Sigmoid colon (tissue), 7 donors: ENCODE results near the gene ZNF611. TPM values are rescaled to one million over a fixed set of nuclear protein-coding genes. Genes with fewer than 3 reads are reported as not detected.

Experiments used
- DNase-seq: peaks from one replicate; pipeline ENCODE4 v3.0.0-alpha.2; 2019
- H3K27ac ChIP-seq, 4 donors: fragments of 200-600 bp; sonication (generic); one replicate each; pipeline ENCODE4 v1.5.1; 2016 to 2019; ENCODE audit warnings: mild to moderate bottlenecking in 1 of 4
- H3K27me3 ChIP-seq, 3 donors: fragments of 200-600 bp; sonication (generic); one replicate each; pipeline ENCODE4 v1.5.1; 2019; ENCODE audit warnings: mild to moderate bottlenecking in 1 of 3
- H3K36me3 ChIP-seq, 4 donors: fragments of 200-600 bp; sonication (generic); one replicate each; pipeline ENCODE4 v1.5.1; 2016 to 2019
- H3K4me1 ChIP-seq, 4 donors: fragments of 200-600 bp; sonication (generic); one replicate each; pipeline ENCODE4 v1.5.1; 2017 to 2019
- H3K4me3 ChIP-seq, 4 donors: fragments of 200-600 bp; sonication (generic); one replicate each; pipeline ENCODE4 v1.5.1; 2017 to 2019; ENCODE audit warnings: mild to moderate bottlenecking in 2 of 4, moderate library complexity in 1 of 4
- H3K9me3 ChIP-seq, 4 donors: fragments of 200-600 bp in 3 of 4; sonication (generic) in 3 of 4; one replicate each; pipeline versions ENCODE4 v1.5.1 to v1.6.1; 2013 to 2019
- EP300 ChIP-seq, 4 donors: sonication (generic); formaldehyde crosslinking; IDR thresholded peaks; one replicate each; pipeline ENCODE4 v1.6.1; 2017; ENCODE audit warnings: antibody characterized with exemption in 4 of 4
- POLR2A ChIP-seq, 2 donors: fragments of 450-650 bp; IDR thresholded peaks; one replicate each; pipeline ENCODE4 v1.6.1; 2016; ENCODE audit warnings: antibody characterized with exemption in 2 of 2, mild to moderate bottlenecking in 2 of 2, moderate library complexity in 2 of 2
- POLR2AphosphoS5 ChIP-seq, 4 donors: sonication (generic); formaldehyde crosslinking; IDR thresholded peaks; one replicate each; pipeline ENCODE4 v1.6.1; 2017; ENCODE audit warnings: antibody characterized with exemption in 4 of 4
- WGBS, 2 donors: extraction: QIAGEN DNeasy Blood & Tissue Kit; methylation state at CpG; one replicate each; pipeline ENCODE4 v1.1.7; 2013; 5-methylcytosine and 5-hydroxymethylcytosine counted together
- intact Hi-C: fragments of 100-400 bp; cut with DNase I; formaldehyde crosslinking; loops from one replicate; pipeline ENCODE4 v1.15.1; 2023
- polyA plus RNA-seq, 3 donors: library from polyadenylated mRNA; stranded (reverse); fragments of 200-250 nt; gene quantifications; one replicate each; pipeline ENCODE4 v1.2.3, GENCODE V29; 2013
- total RNA-seq, 4 donors: library from RNA; depleted of rRNA; stranded (reverse); fragments of >200 nt; gene quantifications; one replicate each; pipeline ENCODE4 v1.1.0, GENCODE V29; 2016
- TF ChIP-seq, protein P1 (sequence below), 4 experiments: fragments of 450-650 bp in 3 of 4; fragments of 200-600 bp in 1 of 4; IDR thresholded peaks; one replicate each; pipeline ENCODE4 v1.5.1; 2016 to 2019; ENCODE audit warnings: antibody characterized with exemption in 4 of 4, mild to moderate bottlenecking in 3 of 4, moderate library complexity in 2 of 4
- donor health status: healthy with polysubstance abuse.
- donor health status: Bipolar disorder and iron deficiency.
- donor health status: healthy.

The ZNF611 gene
- total and polyA plus RNA-seq, 7 donors, result 2.3 to 10.8 (median 7.0) TPM

DNA sequence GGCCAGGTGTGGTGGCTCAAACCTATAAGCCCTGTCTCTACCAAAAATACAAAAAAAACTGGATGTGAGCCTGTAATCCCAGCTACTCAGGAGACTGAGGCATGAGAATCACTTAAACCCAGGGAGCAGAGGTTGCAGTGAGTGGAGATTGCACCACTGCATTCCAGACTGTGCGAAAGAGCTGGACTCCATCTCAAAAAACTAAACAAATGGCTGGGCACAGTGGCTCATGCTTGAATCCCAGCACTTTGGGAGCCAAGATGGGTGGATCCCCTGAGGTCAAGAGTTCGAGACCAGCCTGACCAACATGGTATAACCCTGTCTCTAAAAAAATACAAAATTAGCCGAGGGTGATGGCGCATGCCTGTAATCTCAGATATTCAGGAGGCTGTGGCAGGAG lies 61.8 kb downstream of the ZNF611 start:
- H3K27me3 ChIP-seq, result no peaks in the 10 kb centered on the region
- peaks cover 0 to 4% (median 0%) of the 10 kb centered on the region in 4 donors for H3K4me1 ChIP-seq
- H3K36me3 ChIP-seq, result no peaks in the 10 kb centered on the region
- no peaks in the 10 kb centered on the region for H3K9me3 ChIP-seq
- DNase-seq, result no peak
- no peak overlapping the region for H3K4me3 ChIP-seq
- 93 to 94% methylated on average over 4 of the region's 4 CpGs for WGBS, 2 donors
- no peak overlapping the region for H3K27ac ChIP-seq
- TF ChIP-seq, protein P1, sequence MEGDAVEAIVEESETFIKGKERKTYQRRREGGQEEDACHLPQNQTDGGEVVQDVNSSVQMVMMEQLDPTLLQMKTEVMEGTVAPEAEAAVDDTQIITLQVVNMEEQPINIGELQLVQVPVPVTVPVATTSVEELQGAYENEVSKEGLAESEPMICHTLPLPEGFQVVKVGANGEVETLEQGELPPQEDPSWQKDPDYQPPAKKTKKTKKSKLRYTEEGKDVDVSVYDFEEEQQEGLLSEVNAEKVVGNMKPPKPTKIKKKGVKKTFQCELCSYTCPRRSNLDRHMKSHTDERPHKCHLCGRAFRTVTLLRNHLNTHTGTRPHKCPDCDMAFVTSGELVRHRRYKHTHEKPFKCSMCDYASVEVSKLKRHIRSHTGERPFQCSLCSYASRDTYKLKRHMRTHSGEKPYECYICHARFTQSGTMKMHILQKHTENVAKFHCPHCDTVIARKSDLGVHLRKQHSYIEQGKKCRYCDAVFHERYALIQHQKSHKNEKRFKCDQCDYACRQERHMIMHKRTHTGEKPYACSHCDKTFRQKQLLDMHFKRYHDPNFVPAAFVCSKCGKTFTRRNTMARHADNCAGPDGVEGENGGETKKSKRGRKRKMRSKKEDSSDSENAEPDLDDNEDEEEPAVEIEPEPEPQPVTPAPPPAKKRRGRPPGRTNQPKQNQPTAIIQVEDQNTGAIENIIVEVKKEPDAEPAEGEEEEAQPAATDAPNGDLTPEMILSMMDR (IDR thresholded peaks at IDR 0.05), result no peak
- TF ChIP-seq POLR2AphosphoS5 (IDR thresholded peaks at IDR 0.05) (no peak), EP300 (IDR thresholded peaks at IDR 0.05) (no peak), POLR2A (IDR thresholded peaks at IDR 0.05) (no peak)
- intact Hi-C loops, result no loop called here

DNA sequence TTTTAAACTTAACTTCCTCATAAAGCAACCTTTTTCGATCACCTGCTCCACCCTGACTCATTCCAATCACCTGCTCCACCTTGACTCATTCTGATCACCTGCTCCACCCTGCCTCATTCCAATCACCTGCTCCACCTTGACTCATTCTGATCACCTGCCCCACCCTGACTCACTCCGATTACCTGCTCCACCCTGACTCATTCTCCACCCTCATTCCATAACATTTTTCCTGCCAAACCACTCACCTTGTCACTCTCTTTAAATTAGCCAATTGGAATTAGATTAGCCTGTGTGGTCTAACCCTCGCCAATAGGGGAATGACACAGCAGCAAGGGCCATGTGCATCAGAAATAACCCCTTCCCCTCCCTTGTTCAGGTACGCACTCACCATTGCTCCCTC lies 64.8 kb downstream of the ZNF611 start:
- Histone ChIP-seq H3K9me3 (no peaks in the 10 kb centered on the region), H3K36me3 (no peaks in the 10 kb centered on the region), H3K4me3 (no peak overlapping the region), H3K4me1 (peaks cover 0 to 4% (median 0%) of the 10 kb centered on the region in 4 donors), H3K27me3 (no peaks in the 10 kb centered on the region), H3K27ac (no peak overlapping the region)
- intact Hi-C loops, result no loop called here
- TF ChIP-seq, protein P1 (IDR thresholded peaks at IDR 0.05), result no peak
- TF ChIP-seq POLR2AphosphoS5 (IDR thresholded peaks at IDR 0.05), result no peak
- TF ChIP-seq EP300 (IDR thresholded peaks at IDR 0.05), result no peak
- TF ChIP-seq POLR2A (IDR thresholded peaks at IDR 0.05), result no peak
- no peak for DNase-seq
- 70 to 78% methylated on average over 4 of the region's 4 CpGs for WGBS, 2 donors

DNA sequence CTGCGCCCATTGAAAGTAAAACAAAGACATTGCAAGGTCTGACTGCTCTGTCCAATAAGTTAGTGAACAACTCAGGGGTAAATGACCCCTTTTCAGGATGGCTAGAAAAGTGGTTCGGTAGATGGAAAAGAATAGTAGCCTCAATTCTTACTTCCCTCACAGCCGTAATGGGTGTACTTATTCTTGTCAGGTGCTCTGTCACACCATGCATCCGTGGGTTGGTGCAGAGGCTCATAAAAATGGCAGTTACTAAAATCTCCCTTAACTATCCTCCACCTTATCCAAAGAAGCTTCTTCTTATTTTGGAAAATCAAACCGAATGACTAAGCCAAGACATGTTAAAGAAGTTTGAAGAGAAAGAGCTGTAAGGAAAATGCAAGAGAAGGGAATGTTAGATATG lies 65.3 kb downstream of the ZNF611 start:
- Histone ChIP-seq H3K27me3 (no peaks in the 10 kb centered on the region), H3K4me3 (no peak overlapping the region), H3K36me3 (no peaks in the 10 kb centered on the region), H3K4me1 (peaks cover 0 to 4% (median 0%) of the 10 kb centered on the region in 4 donors), H3K9me3 (no peaks in the 10 kb centered on the region), H3K27ac (no peak overlapping the region)
- 92 to 94% methylated on average over 5 of the region's 5 CpGs for WGBS, 2 donors
- TF ChIP-seq POLR2A (IDR thresholded peaks at IDR 0.05) (no peak), EP300 (IDR thresholded peaks at IDR 0.05) (no peak), POLR2AphosphoS5 (IDR thresholded peaks at IDR 0.05) (no peak)
- TF ChIP-seq, protein P1 (IDR thresholded peaks at IDR 0.05), result no peak
- no peak for DNase-seq
- intact Hi-C loops, result no loop called here

DNA sequence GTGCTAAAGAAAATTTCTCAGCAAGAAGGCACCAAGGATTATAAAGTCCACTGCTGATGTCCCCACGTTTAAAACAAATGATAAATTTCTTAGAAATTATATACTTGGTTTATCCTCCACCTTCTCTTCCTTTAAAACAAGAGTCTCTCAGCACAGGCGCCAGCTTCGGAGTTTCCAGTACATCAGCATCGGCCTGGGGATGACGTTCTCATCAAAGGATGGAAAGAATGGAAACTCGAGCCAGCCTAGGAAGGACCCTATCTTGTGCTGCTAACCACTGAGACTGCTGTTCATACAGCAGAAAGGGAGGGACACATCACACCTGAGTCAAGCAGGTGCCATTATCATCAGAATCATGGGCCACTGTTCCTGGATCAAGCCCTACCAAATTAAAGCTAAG lies 66.9 kb downstream of the ZNF611 start:
- DNase-seq, result no peak
- WGBS, 2 donors, result 92 to 95% methylated on average over 6 of the region's 6 CpGs

More for the DNA sequence above, 66.9 kb downstream of the ZNF611 start:
- TF ChIP-seq, protein P1 (IDR thresholded peaks at IDR 0.05), result no peak
- no peak for TF ChIP-seq EP300 (IDR thresholded peaks at IDR 0.05)
- TF ChIP-seq POLR2A (IDR thresholded peaks at IDR 0.05), result no peak
- no peak for TF ChIP-seq POLR2AphosphoS5 (IDR thresholded peaks at IDR 0.05)
- H3K27ac ChIP-seq, result no peak overlapping the region
- H3K9me3 ChIP-seq, result no peaks in the 10 kb centered on the region
- H3K27me3 ChIP-seq, result no peaks in the 10 kb centered on the region
- intact Hi-C loops, result no loop called here
- H3K4me1 ChIP-seq, result peaks cover 0 to 3% (median 0%) of the 10 kb centered on the region in 4 donors
- H3K36me3 ChIP-seq, result no peaks in the 10 kb centered on the region
- H3K4me3 ChIP-seq, result no peak overlapping the region
